ENCODE data around the gene PAQR7. TPM values are rescaled to one million over a fixed set of nuclear protein-coding genes. Genes with fewer than 3 reads are reported as not detected.

PAQR7 gene
- total RNA-seq, 1 donor from 2014 or later = 11.9 TPM

GRCh38 chr1:25917996-25918395 is 42.5 kb upstream of the PAQR7 start:
- H3K4me3 ChIP-seq (ENCODE audit: low read depth, low read length) = no peak overlapping the region
- no peaks in the 10 kb centered on the region for H3K36me3 ChIP-seq (ENCODE audit: control insufficient read depth, insufficient read depth, low read length)
- no peaks in the 10 kb centered on the region for H3K27me3 ChIP-seq (ENCODE audit: control insufficient read depth, insufficient read depth, low read length)
- no peak for TF ChIP-seq CTCF (IDR thresholded peaks at IDR 0.05; ENCODE audit: insufficient read depth, low read length, poor library complexity, severe bottlenecking)
- no peak for DNase-seq (ENCODE audit: low read depth)

GRCh38 chr1:25916460-25916859 is 41.0 kb upstream of the PAQR7 start:
- no peaks in the 10 kb centered on the region for H3K36me3 ChIP-seq (ENCODE audit: control insufficient read depth, insufficient read depth, low read length)
- DNase-seq (ENCODE audit: low read depth) = no peak
- H3K27me3 ChIP-seq (ENCODE audit: control insufficient read depth, insufficient read depth, low read length) = no peaks in the 10 kb centered on the region
- no peak overlapping the region for H3K4me3 ChIP-seq (ENCODE audit: low read depth, low read length)
- TF ChIP-seq CTCF (IDR thresholded peaks at IDR 0.05; ENCODE audit: insufficient read depth, low read length, poor library complexity, severe bottlenecking) = no peak

GRCh38 chr1:25914074-25914995 is 38.8 kb upstream of the PAQR7 start:
- Histone ChIP-seq H3K36me3 (ENCODE audit: control insufficient read depth, insufficient read depth, low read length) (no peaks in the 10 kb centered on the region), H3K27me3 (ENCODE audit: control insufficient read depth, insufficient read depth, low read length) (no peaks in the 10 kb centered on the region), H3K4me3 (ENCODE audit: low read depth, low read length) (no peak overlapping the region)
- no peak for DNase-seq (ENCODE audit: low read depth)
- no peak for TF ChIP-seq CTCF (IDR thresholded peaks at IDR 0.05; ENCODE audit: insufficient read depth, low read length, poor library complexity, severe bottlenecking)

- Histone ChIP-seq H3K27me3 (ENCODE audit: control insufficient read depth, insufficient read depth, low read length) (no peaks in the 10 kb centered on the region), H3K36me3 (ENCODE audit: control insufficient read depth, insufficient read depth, low read length) (no peaks in the 10 kb centered on the region), H3K4me3 (ENCODE audit: low read depth, low read length) (no peak overlapping the region)
- no peak for DNase-seq (ENCODE audit: low read depth)
- no peak for TF ChIP-seq CTCF (IDR thresholded peaks at IDR 0.05; ENCODE audit: insufficient read depth, low read length, poor library complexity, severe bottlenecking)
Measured at GRCh38 chr1:25913206-25913605, 37.7 kb upstream of the PAQR7 start.

GRCh38 chr1:25912076-25912831 is 36.7 kb upstream of the PAQR7 start:
- no peak for TF ChIP-seq CTCF (IDR thresholded peaks at IDR 0.05; ENCODE audit: insufficient read depth, low read length, poor library complexity, severe bottlenecking)
- DNase-seq (ENCODE audit: low read depth) = no peak
- Histone ChIP-seq H3K4me3 (ENCODE audit: low read depth, low read length) (no peak overlapping the region), H3K27me3 (ENCODE audit: control insufficient read depth, insufficient read depth, low read length) (no peaks in the 10 kb centered on the region), H3K36me3 (ENCODE audit: control insufficient read depth, insufficient read depth, low read length) (no peaks in the 10 kb centered on the region)
